Muscle of arm (tissue), 12 donors: ENCODE results near the gene RMI2. TPM values are rescaled to one million over a fixed set of nuclear protein-coding genes. Genes with fewer than 3 reads are reported as not detected.

Experiments used
- DNase-seq: peaks from one replicate; pipeline ENCODE4 v3.0.0-alpha.2; 2013
- polyA plus RNA-seq, 12 donors: library from polyadenylated mRNA; unstranded; fragments of 120-200 nt; gene quantifications; one replicate each; pipeline ENCODE4 v1.2.1, GENCODE V29; 2013; ENCODE audit not compliant: insufficient read length in 12 of 12

RMI2 gene
- polyA plus RNA-seq, 12 donors, result 6.7 to 13.8 (median 10.5) TPM; not detected in 2

GRCh38 chr16:11383481-11384183 is 38.4 kb downstream of the RMI2 start:
- DNase-seq, result no peak

DNA sequence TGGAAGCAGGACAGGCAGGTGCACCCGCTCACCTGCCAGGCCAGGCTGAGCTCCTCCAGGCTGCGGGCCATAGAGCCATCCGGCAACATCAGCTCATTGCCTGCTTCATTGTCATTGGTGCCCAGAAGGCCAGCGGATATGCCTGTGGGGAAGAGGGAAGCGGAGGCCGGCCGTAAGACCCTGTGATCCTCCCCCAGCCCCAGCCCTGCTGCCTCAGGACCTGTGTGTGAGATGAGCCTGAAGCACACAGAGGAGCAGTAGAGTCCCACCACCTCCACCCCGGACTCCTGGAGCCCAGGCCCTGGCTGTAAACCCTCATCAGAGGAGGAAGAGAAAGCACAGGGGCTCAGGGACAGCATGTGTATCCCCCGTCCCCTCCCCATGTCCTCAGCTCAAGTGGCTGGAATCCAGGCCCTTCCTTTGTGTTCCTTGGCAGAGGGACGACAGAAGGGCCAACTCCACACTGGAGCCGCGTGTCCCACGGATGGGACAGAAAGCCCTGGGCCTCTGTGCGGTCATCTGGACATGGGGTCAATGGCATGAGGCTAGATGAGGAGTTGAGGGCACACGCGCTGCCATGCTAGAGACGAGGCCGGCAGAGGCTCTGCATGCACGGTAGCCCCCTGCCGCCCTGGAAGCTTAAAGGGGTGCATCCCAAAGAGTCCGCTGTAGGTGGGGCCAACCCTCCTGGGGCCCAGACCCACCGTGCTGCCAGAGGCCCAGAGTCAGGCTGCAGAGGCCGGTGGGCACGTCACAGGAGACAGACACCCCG is 39.1 kb downstream of the RMI2 start:
- DNase-seq, result no peak

DNA sequence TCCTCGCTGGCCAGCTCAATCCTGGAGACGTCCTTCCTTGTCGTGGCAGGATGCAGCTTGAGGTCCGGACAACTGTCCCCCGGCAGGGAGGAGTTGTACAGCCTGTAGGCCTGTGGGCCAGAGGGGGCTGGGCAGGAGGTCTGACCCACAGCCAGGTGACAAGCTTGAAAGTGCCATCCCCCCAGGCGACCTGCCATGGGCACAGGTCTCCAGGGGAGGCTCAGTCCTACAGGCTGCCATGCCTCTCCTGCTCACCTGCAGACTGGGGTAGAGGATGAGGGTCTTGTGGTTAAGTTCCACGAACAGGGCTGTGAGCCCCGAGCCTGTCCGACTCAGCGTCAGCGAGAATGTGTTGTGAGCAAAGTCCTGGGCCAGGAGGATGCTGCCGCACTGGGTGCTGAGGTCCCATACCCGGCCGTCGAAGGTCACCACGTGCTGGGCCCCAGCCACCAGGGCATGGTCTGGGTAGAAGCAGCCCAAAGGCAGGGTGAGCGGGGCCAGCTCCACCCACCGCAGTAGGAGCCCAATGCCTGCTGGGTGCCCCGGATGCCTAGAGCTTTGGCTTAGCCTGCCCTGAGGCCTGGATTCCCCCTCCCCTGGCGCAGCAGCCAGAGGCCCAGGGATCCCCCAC is 39.8 kb downstream of the RMI2 start:
- DNase-seq, result no peak

- no peak for DNase-seq
These were observed 40.9 kb downstream of the RMI2 start for GRCh38 chr16:11386054-11386680.

DNA sequence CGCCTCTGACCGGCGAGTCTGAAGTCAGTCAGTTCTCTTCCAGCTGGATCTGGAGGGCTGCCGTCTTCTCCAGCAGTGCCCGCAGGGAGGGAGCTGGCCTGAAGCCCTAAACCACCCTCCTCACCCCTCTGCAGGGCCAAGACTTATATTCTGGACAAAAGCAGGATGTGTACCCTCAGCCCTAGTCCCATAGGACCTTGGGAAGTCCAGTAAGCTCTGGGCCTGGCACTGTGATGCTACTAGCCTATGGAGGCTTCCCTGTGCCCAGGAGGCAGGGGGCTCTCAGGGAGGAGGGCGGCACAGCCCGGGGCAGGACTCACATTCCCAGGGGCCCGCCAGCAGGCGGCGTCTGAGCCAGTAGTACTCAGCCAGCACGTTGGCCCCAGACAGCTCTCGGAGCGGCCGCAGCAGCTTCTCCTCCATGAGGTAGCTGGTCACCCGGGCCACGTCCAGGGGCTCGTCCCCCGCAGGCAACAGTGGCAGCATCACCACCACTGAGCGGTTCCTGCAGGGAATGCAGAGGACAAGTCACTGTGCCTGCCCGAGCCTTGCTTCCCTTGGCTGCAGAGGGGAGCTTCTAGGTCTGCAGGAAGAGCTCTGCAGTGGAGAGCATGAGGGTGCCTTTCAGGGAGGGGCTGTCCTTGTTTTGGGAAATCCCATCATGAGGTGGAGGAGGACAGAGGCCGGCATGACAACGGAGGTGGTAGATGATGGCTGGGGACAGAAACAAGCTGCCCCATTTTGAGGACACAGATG is 41.7 kb downstream of the RMI2 start:
- no peak for DNase-seq

DNA sequence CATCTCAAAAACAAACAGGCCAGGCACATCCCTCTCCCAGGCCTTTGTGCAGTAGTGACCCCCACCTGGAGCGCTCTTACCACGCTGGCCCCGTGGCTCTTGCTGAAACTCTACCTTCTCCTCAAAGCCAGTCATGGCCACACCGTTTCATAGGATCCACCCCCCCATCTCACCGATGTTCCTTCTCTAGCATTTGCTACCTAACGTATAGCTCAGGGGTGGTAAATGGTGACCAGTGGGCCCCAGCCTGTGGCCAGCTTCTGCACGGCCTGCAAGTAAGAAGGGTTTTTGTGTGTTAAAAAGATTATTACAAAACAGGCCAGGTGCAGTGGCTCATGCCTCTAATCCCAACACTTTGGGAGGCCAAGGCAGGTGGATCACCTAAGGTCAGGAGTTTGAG is 43.8 kb downstream of the RMI2 start:
- no peak for DNase-seq

- no peak for DNase-seq
These were observed 44.6 kb downstream of the RMI2 start for GRCh38 chr16:11389631-11390565.

DNA sequence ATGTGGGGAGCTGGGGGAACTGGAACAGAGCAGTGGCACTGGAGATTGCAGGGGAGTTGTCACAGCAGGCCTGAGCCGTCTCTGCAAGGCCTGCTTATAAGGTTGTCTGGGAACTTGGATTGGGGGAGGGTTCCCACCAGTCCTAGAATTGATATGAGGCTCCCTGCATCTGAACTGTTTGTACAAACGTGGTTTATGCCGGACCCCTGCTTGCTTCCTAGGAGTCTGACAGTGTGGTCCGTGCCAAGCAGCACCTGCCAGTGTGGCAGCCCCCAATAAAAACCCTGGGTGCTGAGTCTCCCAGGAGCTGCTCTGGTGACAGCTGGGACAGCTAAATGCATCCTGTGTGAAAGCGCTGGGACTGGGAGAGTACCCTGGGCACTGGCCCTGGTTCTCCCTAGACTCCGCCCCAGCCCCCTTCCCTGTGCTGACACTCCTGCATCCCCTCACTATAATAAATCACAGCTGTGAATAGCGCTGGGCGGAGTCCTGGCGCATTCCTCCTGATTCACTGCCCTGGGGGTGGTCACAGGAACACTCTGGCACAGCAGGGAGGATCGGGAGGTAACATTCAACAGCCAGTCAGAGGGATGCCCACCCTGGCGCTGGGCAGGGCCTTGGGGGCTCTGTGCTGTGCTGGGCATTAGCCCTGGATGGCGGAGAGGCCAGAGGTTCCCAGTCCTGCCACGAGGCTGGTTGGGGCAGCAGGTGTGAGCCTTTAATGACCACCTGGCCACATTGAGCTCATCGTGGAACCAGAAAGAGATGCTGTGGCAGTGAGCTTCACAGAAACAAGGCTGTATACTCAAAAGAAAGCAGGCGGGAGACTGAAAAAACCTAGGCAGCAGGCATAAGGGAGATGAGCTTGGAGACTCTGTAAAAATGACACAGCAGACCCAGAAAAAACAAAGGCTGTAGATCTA is 45.6 kb downstream of the RMI2 start:
- DNase-seq, result no peak

- DNase-seq, result no peak
These were observed 46.3 kb downstream of the RMI2 start for GRCh38 chr16:11391576-11391975.

- DNase-seq, result no peak
These were observed 46.9 kb downstream of the RMI2 start for GRCh38 chr16:11392041-11392581.

- no peak for DNase-seq
These were observed 48.1 kb downstream of the RMI2 start for GRCh38 chr16:11393366-11393765.

DNA sequence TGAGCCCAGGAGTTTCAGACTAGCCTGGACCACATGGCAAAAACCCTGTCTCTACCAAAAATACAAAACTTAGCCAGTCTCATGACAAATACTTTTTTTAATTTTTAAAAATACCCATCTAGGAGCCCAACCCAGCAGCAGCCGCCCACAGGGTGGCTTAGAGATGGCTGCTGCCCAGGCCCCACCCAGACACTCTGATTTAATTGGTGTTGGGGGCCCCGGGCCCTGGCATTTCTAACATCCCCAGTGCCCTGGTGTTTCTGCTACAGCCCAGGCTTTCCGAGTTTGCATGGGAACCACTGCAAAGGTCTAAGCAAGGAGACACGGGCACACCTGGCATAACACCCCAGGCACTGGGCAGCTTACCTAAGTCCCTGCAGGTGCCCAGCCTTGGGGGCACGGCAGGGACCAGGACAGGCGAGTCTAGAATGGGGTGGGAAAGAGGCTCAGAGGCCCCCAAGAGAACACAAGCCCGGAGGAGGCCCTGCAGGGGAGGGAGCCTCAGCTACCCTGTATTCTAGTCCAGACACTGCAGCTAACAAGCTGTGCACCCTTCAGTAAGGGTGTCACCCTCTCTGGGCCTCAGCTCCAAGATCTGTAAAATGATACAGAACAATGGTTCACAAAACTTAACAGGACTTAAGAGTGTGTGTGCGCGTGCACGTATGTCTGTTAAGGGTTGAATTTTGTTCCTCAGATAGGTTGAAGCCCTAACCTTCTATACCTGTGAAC is 48.8 kb downstream of the RMI2 start:
- no peak for DNase-seq

GRCh38 chr16:11394593-11394960 is 49.3 kb downstream of the RMI2 start:
- DNase-seq, result no peak

- DNase-seq, result no peak
These were observed 50.0 kb downstream of the RMI2 start for GRCh38 chr16:11395008-11395948.

GRCh38 chr16:11395949-11396240 is 50.6 kb downstream of the RMI2 start:
- DNase-seq, result no peak

DNA sequence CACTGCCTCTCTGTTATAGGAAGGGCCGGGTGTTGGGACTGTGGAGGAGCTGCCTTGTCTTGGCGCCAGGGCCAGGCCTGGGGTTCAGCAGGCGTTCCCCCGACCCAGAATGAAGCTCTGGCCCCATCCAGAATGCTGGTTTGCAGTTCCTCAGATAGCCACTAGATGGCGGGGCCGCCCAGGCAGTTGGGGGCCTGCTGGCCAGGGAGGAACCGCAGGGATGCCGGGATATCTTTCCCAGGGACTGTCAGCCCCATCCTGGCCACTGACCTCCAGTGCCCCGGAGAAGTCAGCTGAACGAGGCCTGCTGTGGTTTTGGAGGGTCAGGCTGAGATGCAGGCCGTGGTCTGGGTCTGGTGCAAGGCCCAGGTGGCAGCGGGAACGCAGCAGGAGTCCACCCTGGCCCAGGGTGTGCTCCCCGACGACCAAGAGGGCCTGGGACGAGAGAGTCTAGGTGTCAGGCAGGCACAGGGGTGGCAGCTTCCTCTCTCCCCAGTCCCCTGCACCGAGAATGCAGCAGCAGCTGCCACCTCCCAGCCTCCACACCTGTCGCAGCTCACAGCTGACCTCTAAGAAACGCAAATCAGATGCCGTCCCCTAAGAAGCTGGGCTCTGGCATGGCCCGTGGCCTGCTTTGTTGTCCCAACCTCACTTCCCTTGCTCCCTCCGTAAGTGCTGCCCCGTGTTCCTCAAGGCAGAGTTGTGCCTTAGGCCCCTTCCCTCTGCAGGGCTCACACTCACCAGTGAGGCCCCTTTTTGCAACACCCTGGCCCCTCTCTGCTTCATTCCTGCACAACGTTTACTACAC is 51.2 kb downstream of the RMI2 start:
- peak; percentile 69 for DNase-seq

GRCh38 chr16:11398136-11398535 is 52.9 kb downstream of the RMI2 start:
- DNase-seq, result no peak
